Ramos (cell line): Measurements from ENCODE around the gene GMPPA.

ENCODE experiments used
- in situ Hi-C: fragments of 300-500 bp; cut with MboI; formaldehyde crosslinking; loops from one replicate; pipeline ENCODE4 v1.14.3; 2022; ENCODE audit warnings: low sequenced_read_pairs; ENCODE audit not compliant: unreplicated experiment

Gene GMPPA

DNA sequence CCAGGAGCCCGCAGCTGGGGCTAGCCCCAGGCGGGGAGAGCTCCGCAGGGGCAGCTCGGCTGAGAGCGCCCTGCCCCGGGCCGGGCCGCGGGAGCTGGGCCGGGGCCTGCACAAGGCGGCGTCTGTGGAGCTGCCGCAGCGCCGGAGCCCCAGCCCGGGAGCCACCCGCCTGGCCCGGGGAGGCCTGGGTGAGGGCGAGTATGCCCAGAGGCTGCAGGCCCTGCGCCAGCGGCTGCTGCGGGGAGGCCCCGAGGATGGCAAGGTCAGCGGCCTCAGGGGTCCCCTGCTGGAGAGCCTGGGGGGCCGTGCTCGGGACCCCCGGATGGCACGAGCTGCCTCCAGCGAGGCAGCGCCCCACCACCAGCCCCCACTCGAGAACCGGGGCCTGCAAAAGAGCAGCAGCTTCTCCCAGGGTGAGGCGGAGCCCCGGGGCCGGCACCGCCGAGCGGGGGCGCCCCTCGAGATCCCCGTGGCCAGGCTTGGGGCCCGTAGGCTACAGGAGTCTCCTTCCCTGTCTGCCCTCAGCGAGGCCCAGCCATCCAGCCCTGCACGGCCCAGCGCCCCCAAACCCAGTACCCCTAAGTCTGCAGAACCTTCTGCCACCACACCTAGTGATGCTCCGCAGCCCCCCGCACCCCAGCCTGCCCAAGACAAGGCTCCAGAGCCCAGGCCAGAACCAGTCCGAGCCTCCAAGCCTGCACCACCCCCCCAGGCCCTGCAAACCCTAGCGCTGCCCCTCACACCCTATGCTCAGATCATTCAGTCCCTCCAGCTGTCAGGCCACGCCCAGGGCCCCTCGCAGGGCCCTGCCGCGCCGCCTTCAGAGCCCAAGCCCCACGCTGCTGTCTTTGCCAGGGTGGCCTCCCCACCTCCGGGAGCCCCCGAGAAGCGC, 15.0 kb upstream of the GMPPA start:
- in situ Hi-C loops: no loop called here

DNA sequence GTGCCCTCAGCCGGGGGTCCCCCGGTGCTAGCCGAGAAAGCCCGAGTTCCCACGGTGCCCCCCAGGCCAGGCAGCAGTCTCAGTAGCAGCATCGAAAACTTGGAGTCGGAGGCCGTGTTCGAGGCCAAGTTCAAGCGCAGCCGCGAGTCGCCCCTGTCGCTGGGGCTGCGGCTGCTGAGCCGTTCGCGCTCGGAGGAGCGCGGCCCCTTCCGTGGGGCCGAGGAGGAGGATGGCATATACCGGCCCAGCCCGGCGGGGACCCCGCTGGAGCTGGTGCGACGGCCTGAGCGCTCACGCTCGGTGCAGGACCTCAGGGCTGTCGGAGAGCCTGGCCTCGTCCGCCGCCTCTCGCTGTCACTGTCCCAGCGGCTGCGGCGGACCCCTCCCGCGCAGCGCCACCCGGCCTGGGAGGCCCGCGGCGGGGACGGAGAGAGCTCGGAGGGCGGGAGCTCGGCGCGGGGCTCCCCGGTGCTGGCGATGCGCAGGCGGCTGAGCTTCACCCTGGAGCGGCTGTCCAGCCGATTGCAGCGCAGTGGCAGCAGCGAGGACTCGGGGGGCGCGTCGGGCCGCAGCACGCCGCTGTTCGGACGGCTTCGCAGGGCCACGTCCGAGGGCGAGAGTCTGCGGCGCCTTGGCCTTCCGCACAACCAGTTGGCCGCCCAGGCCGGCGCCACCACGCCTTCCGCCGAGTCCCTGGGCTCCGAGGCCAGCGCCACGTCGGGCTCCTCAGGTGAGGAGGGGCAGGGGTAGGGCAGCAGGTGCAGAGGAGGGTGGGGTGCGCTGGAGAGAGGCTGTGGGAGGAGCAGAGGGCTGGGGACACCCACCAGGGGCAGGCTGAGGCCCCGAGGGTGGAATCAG, 14.1 kb upstream of the GMPPA start:
- in situ Hi-C loops: no loop called here

DNA sequence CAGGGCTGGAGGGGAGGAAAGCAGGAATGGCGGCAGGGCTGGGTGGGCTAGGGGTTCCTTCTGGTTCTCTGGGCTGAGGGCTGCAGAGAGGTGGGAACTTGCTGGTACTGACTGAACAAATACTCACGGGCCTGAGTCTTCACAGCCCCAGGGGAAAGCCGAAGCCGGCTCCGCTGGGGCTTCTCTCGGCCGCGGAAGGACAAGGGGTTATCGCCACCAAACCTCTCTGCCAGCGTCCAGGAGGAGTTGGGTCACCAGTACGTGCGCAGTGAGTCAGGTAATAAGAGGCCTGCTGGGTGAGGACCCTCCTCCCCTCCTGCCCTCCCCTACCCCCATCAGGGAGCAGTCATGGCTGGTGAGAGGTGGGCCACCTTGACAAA, 13.5 kb upstream of the GMPPA start:
- in situ Hi-C loops: no loop called here

DNA sequence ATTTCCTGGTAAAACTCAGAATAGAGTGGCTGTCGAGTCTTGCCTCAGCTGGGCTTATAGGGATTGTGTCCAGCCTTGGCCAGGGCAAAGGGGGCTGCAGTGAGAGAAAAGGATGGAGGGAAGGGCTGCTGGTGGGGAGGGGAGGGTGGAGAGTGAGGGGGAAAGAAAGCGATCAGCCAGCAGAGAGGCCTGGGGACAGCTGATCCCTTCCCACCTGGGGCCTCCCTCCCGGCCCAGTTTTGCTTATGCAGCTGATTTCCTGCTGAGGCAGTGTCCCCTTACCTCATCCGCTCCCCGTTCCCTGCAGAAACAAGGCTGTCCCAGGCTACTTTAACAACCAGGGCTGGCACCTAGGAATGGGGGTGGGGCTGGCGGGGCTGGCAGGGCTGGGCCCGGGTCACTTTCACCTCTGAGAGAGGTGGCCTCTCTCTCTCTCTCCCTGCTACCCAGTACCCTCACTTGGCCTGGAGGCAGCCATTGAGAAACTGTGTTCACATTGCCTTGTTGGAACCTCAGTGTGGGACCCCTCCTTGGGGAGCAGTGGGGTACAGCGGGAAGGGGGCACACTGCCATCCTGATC, 12.2 kb upstream of the GMPPA start:
- in situ Hi-C loops: no loop called here

DNA sequence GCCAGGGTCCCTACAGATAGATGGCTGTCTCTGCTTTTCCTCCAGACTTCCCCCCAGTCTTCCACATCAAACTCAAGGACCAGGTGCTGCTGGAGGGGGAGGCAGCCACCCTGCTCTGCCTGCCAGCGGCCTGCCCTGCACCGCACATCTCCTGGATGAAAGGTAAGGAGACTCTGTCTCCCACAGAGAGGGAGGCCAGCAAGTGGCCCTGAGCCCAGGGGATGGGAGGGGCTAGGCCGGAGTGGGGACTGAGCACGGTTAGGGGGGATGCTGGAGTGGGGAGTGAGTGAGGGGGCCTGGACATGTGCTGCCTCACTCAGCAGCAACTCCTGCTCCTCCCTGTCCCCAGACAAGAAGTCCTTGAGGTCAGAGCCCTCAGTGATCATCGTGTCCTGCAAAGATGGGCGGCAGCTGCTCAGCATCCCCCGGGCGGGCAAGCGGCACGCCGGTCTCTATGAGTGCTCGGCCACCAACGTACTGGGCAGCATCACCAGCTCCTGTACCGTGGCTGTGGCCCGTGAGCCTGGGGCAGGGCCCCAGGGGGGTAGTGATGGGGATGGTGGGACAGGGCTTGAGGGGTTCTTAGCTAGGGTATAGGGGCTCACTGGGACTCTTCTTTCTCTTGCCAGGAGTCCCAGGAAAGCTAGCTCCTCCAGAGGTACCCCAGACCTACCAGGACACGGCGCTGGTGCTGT, 10.4 kb upstream of the GMPPA start:
- in situ Hi-C loops: no loop called here

DNA sequence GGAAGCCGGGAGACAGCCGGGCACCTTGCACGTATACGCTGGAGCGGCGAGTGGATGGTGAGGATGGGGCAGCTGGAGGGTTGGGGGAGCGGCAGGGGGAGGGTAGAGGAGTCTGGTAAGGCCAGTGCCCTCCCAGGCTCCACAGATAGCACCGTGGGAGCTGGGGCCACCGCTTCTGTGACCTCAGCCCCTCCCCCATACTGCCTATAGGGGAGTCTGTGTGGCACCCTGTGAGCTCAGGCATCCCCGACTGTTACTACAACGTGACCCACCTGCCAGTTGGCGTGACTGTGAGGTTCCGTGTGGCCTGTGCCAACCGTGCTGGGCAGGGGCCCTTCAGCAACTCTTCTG, 9.9 kb upstream of the GMPPA start:
- in situ Hi-C loops: no loop called here

DNA sequence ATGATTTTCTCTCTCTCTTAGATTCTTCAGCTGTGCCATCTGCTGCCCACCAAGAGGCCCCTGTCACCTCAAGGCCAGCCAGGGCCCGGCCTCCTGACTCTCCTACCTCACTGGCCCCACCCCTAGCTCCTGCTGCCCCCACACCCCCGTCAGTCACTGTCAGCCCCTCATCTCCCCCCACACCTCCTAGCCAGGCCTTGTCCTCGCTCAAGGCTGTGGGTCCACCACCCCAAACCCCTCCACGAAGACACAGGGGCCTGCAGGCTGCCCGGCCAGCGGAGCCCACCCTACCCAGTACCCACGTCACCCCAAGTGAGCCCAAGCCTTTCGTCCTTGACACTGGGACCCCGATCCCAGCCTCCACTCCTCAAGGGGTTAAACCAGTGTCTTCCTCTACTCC, 9.4 kb upstream of the GMPPA start:
- in situ Hi-C loops: no loop called here

DNA sequence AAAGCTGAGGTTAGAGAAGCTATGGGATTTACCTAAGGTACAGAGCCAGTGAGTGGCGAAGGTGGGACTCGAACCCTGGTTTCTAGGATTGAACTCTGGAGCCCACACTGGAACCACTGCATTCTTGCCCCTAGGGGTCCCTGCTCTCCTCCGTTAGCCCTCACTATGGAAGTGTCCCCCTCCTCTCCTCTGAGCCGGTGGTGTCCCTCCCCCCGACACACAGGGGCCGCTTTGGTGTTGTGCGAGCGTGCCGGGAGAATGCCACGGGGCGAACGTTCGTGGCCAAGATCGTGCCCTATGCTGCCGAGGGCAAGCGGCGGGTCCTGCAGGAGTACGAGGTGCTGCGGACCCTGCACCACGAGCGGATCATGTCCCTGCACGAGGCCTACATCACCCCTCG, 8.5 kb upstream of the GMPPA start:
- in situ Hi-C loops: no loop called here

DNA sequence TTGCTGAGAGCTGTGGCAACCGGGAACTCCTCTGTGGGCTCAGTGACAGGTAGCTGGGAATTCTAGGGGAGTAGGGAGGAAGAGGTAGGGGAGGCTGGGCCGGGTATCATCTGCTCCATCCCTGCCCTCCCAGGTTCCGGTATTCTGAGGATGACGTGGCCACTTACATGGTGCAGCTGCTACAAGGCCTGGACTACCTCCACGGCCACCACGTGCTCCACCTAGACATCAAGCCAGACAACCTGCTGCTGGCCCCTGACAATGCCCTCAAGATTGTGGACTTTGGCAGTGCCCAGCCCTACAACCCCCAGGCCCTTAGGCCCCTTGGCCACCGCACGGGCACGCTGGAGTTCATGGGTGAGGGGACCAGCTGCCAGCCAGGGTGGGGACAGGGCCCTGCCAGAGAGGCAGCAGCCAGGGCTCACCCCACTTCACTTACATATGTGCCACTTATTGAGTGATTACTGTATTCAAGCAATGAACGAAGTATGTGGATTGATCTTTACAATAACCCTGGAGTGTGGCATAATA, 8.0 kb upstream of the GMPPA start:
- in situ Hi-C loops: no loop called here

DNA sequence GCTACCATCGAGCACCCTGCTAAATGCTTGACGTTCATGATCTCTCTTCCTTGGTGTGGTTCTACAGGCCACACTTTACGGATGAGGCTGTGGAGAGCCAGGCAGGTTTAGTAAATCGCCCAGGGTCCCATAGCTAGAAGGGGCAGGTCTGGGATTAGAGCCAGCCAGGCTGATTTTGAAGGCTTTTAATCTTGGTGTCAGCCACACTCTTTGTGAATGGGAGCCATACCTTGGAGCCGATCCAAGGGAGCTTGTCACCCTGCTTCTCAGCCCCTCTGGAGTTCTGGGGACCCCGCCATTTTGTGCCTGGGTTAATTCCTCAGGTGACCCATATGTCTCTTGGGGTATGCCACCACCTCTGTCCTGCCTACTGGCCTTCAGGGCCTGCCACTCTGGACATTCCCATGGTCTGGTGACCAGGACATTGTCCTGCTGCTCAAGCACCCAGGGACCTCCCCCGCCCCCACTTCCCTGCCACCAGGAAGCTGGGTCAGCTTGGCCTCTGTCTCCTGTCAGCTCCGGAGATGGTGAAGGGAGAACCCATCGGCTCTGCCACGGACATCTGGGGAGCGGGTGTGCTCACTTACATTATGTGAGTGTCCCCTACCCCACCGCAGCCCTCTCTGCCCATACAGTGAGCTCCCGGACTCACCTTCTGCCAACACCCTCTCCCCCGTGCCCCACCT, 7.3 kb upstream of the GMPPA start:
- in situ Hi-C loops: no loop called here

DNA sequence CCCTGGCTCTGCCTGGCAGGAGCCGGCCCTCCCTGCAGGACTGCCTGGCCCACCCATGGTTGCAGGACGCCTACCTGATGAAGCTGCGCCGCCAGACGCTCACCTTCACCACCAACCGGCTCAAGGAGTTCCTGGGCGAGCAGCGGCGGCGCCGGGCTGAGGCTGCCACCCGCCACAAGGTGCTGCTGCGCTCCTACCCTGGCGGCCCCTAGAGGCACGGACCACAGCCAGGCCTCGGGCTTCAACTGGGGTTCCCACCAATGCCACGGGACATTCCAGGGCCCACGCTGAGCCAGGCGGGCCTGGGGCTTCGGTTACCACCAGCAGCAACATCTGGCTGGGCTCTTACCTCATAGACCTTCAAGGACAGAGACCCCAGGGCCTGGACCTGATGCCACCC, 6.1 kb upstream of the GMPPA start:
- in situ Hi-C loops: no loop called here

DNA sequence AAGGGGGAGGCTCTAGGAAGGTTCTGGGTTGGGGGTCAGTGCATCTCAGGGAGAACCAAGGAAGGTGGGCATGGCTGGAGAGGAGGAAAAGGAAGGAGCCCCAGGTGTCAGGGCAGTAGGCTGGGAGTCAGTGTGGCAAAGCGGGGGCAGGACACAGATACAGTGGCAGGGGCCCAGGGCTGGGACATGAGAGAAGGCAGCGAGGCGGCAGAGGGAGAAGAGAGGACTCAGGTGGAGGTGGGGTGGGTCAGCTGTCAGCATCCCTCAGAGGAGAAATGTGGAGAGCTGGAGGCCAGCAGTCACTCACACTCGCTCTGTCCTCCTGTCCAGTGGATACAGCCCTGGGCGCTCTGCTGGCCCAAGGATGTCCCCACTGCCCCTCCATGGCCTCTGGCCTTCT, 5.6 kb upstream of the GMPPA start:
- in situ Hi-C loops: no loop called here

DNA sequence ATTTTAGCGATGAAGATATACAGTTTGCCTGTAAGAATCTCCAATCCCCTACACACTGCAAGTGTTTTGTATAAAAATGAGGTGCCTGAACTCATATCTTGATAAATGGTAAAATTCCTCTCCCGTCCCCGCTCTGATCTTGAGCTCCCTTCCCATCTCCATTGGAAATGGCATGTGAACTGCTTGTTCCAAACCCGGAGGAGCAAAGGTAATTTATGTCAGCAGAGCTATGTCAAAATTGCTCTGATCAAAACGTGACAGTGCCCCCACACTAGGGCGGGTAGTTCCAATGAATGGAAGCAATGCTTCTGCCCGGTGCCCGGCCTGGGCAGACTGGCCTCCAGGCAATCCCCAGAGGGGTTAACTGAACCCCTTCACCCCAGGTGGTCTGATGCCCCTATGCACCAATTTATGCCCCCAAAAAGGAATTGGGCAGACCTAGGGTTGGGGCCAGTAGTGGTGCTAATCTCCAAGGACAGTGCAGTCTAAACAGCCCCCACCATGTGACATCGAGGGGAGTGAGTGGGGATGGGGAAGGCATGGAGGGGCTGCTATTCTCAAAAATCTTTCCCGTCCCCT, 3.6 kb upstream of the GMPPA start:
- in situ Hi-C loops: no loop called here

DNA sequence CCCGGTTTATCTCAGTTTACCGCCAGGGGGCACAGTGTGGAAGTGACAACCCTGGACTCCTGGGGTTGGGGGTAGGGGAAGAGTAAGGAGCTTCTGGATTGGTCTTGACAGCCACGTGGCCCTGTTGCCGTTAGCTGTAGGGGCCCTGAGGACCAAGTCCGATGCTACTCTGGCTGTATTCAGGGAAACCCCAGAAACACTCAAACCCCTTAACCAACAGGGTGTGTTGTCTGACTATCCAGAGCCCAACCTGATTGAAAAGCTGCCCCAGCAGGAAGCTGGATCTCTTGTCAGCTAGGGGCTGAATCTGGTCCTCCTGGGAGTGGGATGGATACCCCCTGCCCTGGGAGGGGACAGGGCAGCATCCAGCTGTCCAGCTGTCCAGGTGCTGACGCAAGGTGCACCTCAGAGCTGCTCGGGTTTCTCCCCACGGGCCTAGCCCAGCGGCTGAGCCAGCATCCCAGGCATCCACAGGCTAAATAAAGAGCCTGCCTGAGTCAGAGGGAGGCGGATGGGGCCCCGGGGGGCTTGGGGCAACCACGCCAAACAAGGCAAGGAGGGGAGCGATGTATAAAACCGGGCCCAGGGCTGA, 3.1 kb upstream of the GMPPA start:
- in situ Hi-C loops: no loop called here

DNA sequence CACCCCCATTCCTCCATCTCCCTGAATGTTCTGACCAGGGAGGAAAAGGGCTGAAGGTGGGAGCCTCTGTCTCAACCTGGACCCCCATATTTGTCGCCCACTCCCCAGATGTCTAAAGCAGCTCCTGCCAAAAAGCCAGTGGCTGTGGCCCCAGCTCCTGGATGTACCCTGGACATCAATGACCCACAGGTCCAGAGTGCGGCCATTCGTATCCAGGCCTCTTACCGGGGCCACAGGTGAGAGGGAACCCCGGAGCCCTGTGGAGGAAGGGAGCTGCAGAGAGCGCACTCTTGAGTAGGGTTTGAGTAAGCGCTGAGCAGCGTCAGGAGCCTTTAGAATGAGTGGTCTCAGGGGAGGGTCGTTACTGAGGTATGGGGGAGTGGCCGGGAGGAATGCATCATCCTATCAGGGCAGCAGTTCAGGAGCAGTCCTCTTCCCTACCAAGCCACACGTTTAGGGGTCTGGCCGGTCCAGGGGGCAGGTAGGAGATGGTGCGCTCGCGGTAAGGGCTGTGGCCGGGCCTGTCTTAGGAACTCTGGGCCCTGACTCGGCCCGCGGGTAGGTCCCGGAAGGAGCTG, 2.4 kb upstream of the GMPPA start:
- in situ Hi-C loops: no loop called here

DNA sequence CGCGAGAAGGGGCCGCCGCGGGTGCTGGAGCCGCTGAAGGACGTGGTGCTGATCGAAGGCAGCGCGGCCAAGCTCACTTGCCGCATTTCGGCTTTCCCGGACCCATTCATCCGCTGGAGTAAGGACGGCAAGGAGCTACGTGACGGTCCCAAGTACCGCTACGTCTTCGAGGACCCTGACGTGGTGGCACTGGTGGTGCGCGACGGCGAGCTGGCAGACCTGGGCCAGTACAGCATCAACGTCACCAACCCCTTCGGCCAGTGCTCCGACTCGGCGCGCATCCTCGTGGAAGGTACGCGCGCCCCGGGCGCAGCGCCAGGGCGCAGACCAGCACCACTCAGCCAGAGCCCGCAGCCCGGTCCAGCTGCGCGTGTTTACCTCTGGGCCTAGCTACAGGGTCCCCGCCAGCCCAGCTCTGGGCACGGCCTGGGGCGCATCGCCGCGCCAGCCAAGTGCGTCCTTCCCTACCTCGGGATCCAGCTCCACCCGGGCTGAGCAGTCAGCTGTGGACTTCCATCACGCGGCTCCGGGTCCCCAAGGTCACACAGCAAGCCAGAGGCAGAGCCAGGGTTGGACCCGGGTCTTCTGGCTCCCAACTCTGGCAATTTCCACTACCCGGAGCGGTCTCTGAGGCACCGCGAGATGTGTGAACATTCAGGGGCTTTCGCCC, 1.7 kb upstream of the GMPPA start:
- in situ Hi-C loops: no loop called here

DNA sequence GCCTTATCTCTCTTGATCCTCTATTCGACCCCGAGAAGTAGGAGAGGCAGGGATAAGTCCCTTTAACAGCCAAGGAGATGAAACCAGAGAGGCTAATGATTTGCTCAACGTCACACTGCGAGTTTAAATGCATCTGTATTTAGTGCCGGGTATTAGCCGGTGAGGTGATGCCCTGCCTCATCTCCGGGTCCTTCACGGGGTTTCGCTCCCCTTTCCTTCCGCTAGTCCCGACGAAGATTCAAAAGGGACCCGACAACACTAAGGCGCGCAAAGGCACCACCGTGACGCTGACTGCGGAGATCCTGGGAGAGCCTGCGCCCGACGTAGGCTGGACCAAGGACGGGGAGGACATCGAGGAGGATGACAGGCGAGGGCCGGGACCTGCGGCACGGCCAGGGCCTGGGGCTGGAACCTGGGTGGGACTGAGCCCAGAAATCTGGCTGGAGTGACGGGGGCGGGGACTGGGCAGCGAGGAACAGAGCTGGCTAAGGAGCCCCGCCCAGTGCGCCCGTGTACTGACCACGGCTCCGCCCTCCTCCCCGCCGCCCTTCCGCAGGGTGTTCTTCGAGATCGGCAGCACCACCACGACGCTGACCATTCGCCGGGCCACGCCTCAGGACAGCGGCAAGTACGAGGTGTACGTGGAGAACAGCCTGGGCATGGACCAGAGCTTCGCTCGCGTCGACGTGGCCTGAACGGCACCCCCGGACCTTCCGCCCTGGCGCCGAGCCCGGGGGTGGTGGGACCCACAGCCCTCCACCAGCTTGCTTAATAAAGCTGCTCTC, 1.0 kb upstream of the GMPPA start:
- in situ Hi-C loops: no loop called here

DNA sequence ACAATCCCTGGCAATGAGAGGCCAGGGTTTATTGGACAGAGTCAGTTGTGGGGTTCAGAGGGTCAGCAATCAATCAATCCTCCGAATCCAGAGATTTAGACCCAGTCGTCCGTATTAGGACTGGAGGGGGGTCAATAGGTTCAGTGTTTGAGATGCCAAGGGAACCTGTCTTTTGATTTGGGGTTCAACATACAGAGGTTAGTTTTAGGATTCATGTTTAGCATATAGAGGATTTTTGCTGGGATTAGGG, 292 bp downstream of the GMPPA start:
- in situ Hi-C loops: no loop called here
